Inflammatory macrophage treated with lipopolysaccharide for 1 hour (primary cell): ENCODE measurements around the gene HSPA5.
"Not testable (repeated sequence)": the region's sequence is repeated elsewhere in the genome, so short reads cannot be mapped to it uniquely, and the experiment has no call there.

ENCODE experiments used
- DNase-seq, 2 donors: peaks; one replicate each; pipeline ENCODE4 v3.0.0-alpha.2; 2020 to 2022

HSPA5 gene

GRCh38 chr9:125241863-125242739 lies 958 bp upstream of the HSPA5 start:
- peak in 1 of 2 donors; percentile 15 for DNase-seq

- DNase-seq = peak; percentile 29 to 33
These were observed 519 bp downstream of the HSPA5 start for GRCh38 chr9:125240649-125240999.

DNA sequence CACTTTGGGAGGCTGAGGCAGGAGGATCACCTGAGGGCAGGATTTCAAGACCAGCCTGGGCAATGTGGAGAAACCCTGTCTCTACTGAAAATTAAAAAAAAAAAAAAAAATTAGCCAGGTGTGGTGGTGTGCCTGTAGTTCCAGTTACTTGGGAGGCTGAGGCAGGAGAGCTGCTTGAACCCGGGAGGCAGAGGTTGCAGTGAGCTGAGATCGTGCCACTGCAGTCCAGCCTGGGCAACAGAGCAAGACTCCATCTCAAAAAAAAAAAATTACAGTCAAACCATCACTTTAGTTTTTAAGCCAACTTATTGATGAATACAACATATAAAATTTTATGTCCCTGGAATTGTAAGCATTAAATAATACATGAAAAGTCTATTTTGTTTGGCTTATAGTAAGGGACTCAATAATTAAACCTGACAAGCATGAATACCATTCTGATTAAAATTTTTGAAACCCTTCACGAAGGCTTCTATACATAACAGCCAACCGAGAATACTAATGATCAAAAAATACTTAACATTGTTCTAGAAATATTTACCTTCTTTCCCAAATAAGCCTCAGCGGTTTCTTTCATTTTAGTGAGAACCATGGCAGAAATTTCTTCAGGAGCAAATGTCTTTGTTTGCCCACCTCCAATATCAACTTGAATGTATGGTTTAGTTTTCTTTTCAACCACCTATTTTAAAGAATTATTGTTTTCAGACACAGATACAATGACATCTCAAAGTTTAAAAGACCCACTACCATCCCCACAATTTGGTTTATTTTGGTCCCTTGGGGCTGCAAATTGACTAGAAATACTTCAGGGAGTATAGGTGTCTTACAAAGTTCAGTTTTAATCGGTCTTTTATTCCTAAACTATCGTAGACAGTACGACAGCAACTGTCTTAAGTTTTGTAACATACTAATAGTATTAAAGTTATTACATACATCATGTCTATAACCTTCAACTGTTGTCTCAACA lies 1.2 kb downstream of the HSPA5 start:
- DNase-seq = no peak

- no peak for DNase-seq
These were observed 2.2 kb downstream of the HSPA5 start for GRCh38 chr9:125238915-125239446.

GRCh38 chr9:125238127-125238914 lies 2.8 kb downstream of the HSPA5 start:
- no peak for DNase-seq

DNA sequence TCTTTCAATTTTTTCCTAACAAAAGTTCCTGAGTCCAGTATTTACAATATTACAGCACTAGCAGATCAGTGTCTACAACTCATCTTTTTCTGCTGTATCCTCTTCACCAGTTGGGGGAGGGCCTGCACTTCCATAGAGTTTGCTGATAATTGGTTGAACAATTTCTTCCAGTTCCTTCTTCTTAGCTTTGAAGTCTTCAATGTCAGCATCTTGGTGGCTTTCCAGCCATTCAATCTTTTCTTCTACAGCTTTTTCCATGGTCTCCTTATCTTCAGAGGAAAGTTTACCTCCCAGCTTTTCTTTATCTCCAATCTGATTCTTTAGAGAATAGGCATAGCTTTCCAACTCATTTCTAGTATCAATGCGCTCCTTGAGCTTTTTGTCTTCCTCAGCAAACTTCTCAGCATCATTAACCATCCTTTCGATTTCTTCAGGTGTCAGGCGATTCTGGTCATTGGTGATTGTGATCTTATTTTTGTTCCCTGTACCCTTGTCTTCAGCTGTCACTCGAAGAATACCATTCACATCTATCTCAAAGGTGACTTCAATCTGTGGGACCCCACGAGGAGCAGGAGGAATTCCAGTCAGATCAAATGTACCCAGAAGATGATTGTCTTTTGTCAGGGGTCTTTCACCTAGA lies 4.5 kb downstream of the HSPA5 start:
- DNase-seq = not testable (repeated sequence)

DNA sequence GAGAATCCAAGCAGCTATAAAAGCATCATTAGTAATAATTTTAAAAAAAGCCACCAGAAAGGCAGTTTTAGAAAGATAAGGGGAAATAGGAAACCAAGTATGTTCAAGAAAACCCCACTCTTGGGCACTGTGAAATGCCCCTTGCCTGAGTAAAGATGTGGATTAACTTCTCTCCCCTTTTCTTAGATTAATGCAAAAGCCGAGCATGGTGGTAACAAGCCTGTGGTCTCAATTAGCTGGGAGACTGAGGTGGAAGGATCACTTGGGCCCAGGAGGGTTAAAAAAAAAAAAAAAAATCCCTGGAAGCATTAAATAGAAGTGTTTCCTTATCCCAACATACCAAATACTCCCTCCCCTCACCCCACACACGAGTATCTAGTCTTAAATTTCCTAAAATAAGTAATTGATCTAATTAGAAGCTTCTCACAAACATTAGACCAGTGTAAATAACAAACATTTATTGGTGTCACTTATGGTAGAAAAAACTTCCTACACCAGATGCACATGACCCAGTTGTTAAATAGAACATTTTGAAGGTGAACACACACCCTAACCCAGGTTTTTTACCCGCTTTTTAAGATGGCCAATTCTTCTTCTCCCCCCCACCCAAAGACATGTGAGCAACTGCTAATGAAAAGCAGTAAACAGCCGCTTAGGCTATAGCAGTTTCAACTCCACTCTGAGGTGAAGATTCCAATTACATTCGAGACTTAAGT lies 5.2 kb downstream of the HSPA5 start:
- DNase-seq = no peak

DNA sequence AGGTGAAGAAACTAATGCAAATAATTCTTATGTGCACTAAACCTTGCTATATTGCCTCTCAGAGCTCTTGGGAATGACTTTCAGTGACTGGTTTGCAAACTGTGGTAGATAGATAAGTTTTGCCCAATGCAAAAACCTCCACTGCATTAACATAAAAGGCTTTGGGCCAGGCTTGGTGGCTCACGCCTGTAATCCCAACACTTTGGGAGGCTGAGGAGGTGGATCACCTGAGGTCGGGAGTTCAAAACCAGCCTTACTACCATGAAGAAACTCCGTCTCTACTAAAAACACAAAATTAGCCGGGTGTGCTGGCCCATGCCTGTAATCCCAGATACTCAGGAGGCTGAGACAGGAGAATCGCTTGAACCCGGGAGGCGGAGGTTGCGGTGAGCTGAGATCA lies 7.0 kb downstream of the HSPA5 start:
- DNase-seq = not testable (repeated sequence)

- no peak for DNase-seq
These were observed 7.5 kb downstream of the HSPA5 start for GRCh38 chr9:125233678-125234077.

- no peak for DNase-seq
These were observed 13.4 kb downstream of the HSPA5 start for GRCh38 chr9:125227761-125228160.

DNA sequence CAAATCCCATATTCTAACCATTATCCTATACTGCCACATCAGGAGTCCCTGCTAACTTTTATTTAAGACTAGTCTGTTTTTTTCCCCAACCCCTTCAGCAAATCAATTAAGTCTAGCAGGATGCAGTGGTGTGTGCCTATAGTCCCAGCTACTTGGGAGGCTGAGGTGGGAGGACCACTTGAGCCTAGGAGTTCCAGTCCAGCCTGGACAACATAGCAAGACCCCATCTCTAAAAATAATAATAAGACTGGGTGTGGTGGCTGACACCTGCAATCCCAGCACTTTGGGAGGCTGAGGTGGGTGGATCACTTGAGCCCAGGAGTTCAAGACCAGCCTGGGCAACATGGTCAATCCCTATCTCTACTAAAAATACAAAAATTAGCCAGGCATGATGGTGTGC lies 16.3 kb downstream of the HSPA5 start:
- not testable (repeated sequence) for DNase-seq

DNA sequence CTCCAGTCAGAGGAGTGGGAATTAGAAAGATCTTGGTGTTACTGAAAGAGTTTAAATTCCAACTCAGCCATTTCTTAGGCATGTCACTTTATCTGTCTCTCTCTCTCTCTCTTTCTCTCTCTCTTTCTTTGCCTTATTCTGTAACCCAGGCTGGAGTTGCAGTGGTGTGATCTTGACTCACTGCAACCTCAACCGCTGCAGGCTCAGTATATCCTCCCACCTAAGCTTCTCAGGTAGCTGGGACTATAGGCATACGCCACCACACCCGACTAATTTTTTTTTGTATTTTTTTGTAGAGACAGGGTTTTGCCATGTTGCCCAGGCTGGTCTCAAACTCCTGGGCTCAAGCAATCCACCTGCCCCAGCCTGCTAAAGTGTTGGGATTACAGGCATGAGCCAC lies 22.5 kb downstream of the HSPA5 start:
- no peak for DNase-seq

DNA sequence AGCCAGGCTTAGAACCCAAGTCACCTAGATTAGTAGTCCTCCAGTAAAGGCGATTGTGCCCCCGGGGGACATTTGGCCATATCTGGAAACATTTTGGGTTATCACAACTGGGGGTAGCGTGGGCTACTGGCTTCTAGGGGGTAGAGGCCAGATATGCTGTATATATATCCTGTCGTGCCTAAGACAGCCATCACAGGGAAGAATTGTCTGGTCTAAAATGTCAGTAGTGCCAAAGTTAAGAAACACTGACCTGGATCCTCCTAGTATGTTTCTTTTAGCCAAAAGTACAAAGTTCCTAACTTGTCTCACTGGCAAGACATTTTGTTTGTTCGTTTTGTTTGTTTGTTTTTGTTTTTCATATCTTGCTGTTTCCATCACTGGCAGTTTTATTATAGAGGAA lies 27.0 kb downstream of the HSPA5 start:
- no peak for DNase-seq

GRCh38 chr9:125204477-125204876 lies 36.7 kb downstream of the HSPA5 start:
- no peak for DNase-seq

GRCh38 chr9:125202846-125203618 lies 38.1 kb downstream of the HSPA5 start:
- no peak for DNase-seq

GRCh38 chr9:125200216-125201047 lies 40.7 kb downstream of the HSPA5 start, which contains the start of gene RABEPK:
TSS of gene RABEPK (plus strand) at chr9:125200542. CDS start at chr9:125203014, 2,472 bp downstream.
- DNase-seq = peak; percentile 95

DNA sequence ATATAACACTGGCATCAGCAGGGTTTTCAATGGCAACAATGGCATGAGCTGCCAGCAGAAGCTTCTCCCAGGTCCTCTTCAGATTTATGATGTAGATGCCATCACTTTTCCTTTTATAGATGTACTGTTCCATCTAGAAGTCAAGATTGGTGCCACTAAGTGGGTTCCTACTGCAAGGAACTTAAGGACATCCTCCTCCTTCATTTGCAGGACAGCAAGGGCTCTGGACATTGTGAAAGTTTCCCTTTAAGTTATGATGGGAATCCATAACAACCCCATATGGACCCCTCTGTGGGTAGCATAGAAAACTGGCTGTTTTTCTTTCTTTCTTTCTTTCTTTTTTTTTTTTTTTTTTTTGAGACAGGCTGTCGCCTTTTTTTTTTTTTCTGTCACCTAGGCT lies 45.6 kb downstream of the HSPA5 start:
- DNase-seq = not testable (repeated sequence)

DNA sequence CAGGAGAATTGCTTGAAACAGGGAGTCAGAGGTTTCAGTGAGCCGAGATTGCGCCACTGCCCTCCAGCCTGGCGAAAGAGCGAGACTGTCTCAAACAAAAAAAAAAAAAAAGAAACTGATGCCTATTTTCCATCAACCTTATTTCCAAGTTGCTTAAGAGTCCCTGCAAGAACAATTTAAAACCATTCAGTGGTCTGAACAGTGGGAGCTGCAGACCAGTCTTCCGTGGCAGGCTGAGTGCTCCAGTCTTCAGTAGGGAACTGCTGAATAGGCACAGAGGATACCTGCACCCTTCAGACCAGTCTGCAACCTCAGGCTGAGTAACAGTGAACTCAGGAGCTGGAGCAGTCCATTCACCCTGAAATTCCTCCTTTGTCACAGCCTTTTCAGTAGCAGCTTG lies 46.7 kb downstream of the HSPA5 start:
- DNase-seq = not testable (repeated sequence)

GRCh38 chr9:125190361-125190801 lies 50.8 kb downstream of the HSPA5 start:
- DNase-seq = no peak
